ENCODE measurements around the gene PTPN9. TPM values are rescaled to one million over a fixed set of nuclear protein-coding genes. Genes with fewer than 3 reads are reported as not detected.
A peak's percentile ranks its signal among the peaks of the same experiment; 100 is the strongest.
"Not testable (repeated sequence)": the region's sequence is repeated elsewhere in the genome, so short reads cannot be mapped to it uniquely, and the experiment has no call there.

Gene PTPN9
- total RNA-seq, 1 experiment from 2014 or later: 31.6 TPM

DNA sequence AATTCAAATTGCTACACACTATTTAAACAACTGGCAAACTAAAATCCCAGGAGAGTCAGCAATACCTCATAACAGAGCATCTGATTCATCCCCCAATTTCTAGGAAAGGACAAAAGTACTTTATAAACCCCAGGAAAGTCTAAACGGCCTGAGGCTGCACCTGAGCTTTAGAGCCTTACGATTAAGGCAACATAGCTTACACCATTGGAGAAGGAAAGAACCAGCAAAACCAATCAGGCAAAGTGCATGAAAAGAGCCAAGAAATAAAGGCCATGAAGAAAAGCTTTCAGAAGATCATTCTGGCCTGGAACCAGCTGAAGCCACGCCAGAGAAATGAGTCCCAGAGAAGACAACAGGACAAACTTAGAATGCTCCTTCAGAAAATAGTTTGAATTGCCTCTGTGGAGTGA lies 48.1 kb downstream of the PTPN9 start:
- peak overlapping the region; percentile 6 for H3K4me3 Mint-ChIP-seq (ENCODE audit: unreplicated experiment)
- BruUV-seq (replicated peaks): no TSS peak
- no peaks in the 10 kb centered on the region for H3K27me3 Mint-ChIP-seq (ENCODE audit: insufficient read depth, unreplicated experiment)
- no peaks in the 10 kb centered on the region for H3K9me3 Mint-ChIP-seq (ENCODE audit: unreplicated experiment)
- no peak for TF ChIP-seq CTCF (IDR thresholded peaks at IDR 0.05; ENCODE audit: unreplicated experiment)
- DNase-seq (ENCODE audit: unreplicated experiment): peak; percentile 75
- H3K36me3 Mint-ChIP-seq (ENCODE audit: insufficient read depth, unreplicated experiment): peaks cover 14% of the 10 kb centered on the region
- intact Hi-C loops (cut with micrococcal nuclease): loop anchor here (5.0 kb wide), 1 partner anchor 46 kb away; the partner anchor contains the start of gene PTPN9
- H3K4me1 Mint-ChIP-seq (ENCODE audit: insufficient read depth, unreplicated experiment): peaks cover 25% of the 10 kb centered on the region
- peak overlapping the region; percentile 5 for H3K27ac Mint-ChIP-seq (ENCODE audit: low read depth, unreplicated experiment)
- CTCF ChIA-PET: interaction anchor here (0.6 to 1.7 kb wide), 4 partner anchors 12 to 90 kb away, joined by 3 to 8 read pairs (median 4); no protein-coding TSS in a partner anchor
- POLR2A ChIA-PET: interaction anchor here (0.9 to 3.6 kb wide), 8 partner anchors 12 to 110 kb away, joined by 3 to 33 read pairs (median 4); partner anchors contain the start of genes PTPN9 and SNUPN

DNA sequence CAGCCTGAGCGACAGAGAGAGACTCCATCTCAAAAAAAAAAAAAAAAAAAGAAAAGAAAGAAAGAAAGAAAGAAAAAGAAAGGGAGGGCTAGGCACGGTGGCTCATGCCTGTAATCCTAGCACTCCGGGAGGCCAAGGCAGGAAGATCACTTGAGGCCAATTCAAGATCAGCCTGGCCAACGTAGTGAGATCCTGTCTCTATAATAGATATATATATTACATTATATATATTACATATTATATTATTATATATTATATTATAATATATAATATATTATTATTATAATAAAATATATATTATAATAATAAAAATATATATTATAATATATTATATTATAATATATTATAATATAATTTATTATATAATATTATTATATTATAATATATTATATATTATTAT lies 48.9 kb downstream of the PTPN9 start:
- intact Hi-C loops (cut with micrococcal nuclease): loop anchor here (5.0 kb wide), 1 partner anchor 47 kb away; the partner anchor contains the start of gene PTPN9
- Mint-ChIP-seq H3K4me3 (ENCODE audit: unreplicated experiment) (no peak overlapping the region), H3K27ac (ENCODE audit: low read depth, unreplicated experiment) (no peak overlapping the region), H3K36me3 (ENCODE audit: insufficient read depth, unreplicated experiment) (peaks cover 23% of the 10 kb centered on the region), H3K4me1 (ENCODE audit: insufficient read depth, unreplicated experiment) (peaks cover 25% of the 10 kb centered on the region), H3K9me3 (ENCODE audit: unreplicated experiment) (no peaks in the 10 kb centered on the region), H3K27me3 (ENCODE audit: insufficient read depth, unreplicated experiment) (no peaks in the 10 kb centered on the region)
- ChIA-PET POLR2A (interaction anchor here (0.7 to 2.0 kb wide), 2 partner anchors 12 to 303 kb away, joined by 3 to 12 read pairs; no protein-coding TSS in a partner anchor), CTCF (interaction anchor here (0.6 kb wide), 1 partner anchor 75 kb away, joined by 5 read pairs; no protein-coding TSS in a partner anchor)
- DNase-seq (ENCODE audit: unreplicated experiment): no peak
- BruUV-seq (replicated peaks): no TSS peak
- TF ChIP-seq CTCF (IDR thresholded peaks at IDR 0.05; ENCODE audit: unreplicated experiment): no peak

DNA sequence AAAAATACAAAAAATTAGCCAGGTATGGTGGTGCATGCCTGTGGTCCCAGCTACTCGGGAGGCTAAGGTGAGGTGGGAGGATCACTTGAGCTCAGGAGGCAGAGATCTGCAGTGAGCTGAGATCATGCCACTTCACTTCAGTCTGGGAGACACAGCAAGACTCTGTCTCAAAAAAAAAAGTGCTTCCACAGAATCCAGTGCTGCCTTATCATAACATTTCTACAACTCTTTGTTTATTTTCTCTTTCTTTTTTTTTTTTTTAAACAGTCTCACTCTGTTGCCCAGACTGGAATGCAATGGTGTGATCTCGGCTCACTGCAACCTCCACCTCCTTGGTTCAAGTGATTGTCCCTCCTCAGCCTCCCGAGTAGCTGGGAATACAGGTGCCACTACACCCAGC lies 53.4 kb downstream of the PTPN9 start:
- CTCF ChIA-PET: interaction anchor here (0.5 to 1.7 kb wide), 5 partner anchors 17 to 1965 kb away, joined by 3 to 5 read pairs (median 3); no protein-coding TSS in a partner anchor

DNA sequence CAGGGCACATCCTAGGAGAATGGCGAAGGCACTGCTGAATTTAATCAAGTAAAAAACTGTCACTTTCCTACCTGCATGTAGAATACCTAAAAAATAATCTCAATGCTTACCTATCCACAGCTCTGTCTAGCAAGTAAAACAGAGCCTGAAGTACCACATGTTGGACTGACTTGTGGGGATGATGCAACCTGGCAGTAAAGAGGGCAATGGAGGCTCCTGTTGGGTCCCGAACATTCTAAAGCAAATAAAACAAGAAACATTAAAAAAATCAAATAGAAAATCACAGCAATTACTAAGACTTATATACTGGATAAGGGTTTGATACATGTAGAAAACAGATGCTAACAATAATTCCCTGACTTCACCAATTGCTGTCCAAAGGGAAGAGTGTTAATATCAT lies 56.1 kb downstream of the PTPN9 start:
- ChIA-PET POLR2A (no interaction called here), CTCF (interaction anchor here (1.1 kb wide), 1 partner anchor 14 kb away, joined by 3 read pairs; no protein-coding TSS in a partner anchor)
- peaks cover 4% of the 10 kb centered on the region for H3K4me1 Mint-ChIP-seq (ENCODE audit: insufficient read depth, unreplicated experiment)
- no peak overlapping the region for H3K27ac Mint-ChIP-seq (ENCODE audit: low read depth, unreplicated experiment)
- intact Hi-C loops (cut with micrococcal nuclease): no loop called here
- H3K4me3 Mint-ChIP-seq (ENCODE audit: unreplicated experiment): no peak overlapping the region
- no TSS peak for BruUV-seq (replicated peaks)
- no peaks in the 10 kb centered on the region for H3K27me3 Mint-ChIP-seq (ENCODE audit: insufficient read depth, unreplicated experiment)
- H3K36me3 Mint-ChIP-seq (ENCODE audit: insufficient read depth, unreplicated experiment): peaks cover 85% of the 10 kb centered on the region
- H3K9me3 Mint-ChIP-seq (ENCODE audit: unreplicated experiment): no peaks in the 10 kb centered on the region
- no peak for DNase-seq (ENCODE audit: unreplicated experiment)
- TF ChIP-seq CTCF (IDR thresholded peaks at IDR 0.05; ENCODE audit: unreplicated experiment): no peak

More for the DNA sequence above, 53.4 kb downstream of the PTPN9 start:
- H3K27ac Mint-ChIP-seq (ENCODE audit: low read depth, unreplicated experiment); intact Hi-C loops (cut with micrococcal nuclease); DNase-seq (ENCODE audit: unreplicated experiment); H3K27me3 Mint-ChIP-seq (ENCODE audit: insufficient read depth, unreplicated experiment); H3K4me3 Mint-ChIP-seq (ENCODE audit: unreplicated experiment); H3K4me1 Mint-ChIP-seq (ENCODE audit: insufficient read depth, unreplicated experiment); H3K9me3 Mint-ChIP-seq (ENCODE audit: unreplicated experiment); BruUV-seq (replicated peaks): not testable (repeated sequence)
- POLR2A ChIA-PET: interaction anchor here (0.6 to 1.2 kb wide), 2 partner anchors 8 to 79 kb away, joined by 3 to 5 read pairs; no protein-coding TSS in a partner anchor
- H3K36me3 Mint-ChIP-seq (ENCODE audit: insufficient read depth, unreplicated experiment): peaks cover 61% of the 10 kb centered on the region
